NOMO-1 treated with dmso at 0.1 percent for 144 hours (cell line): ENCODE data around the gene TAF8.

Experiments
- DNase-seq: peaks from one replicate; lab custom pipeline; 2025; ENCODE audit not compliant: unreplicated experiment; lab: John Stamatoyannopoulos, UW

Gene TAF8

GRCh38 chr6:42049948-42050296 is 402 bp upstream of the TAF8 start:
- no peak for DNase-seq

DNA sequence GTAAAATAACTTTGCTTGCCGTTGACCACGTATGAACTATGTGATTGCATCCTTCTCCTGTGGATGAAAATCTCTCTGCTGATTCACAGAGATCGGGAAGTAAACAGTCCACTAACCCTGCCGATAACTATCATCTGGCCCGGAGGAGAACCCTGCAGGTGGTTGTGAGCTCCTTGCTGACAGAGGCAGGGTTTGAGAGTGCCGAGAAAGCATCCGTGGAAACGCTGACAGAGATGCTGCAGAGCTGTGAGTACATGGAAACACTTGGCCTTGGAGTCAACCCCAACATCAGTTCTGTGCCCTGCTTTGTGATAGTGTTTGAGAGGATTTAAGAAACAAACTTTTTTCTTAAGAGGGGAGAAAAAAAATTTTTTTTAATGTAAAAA is 937 bp downstream of the TAF8 start:
- DNase-seq: no peak

DNA sequence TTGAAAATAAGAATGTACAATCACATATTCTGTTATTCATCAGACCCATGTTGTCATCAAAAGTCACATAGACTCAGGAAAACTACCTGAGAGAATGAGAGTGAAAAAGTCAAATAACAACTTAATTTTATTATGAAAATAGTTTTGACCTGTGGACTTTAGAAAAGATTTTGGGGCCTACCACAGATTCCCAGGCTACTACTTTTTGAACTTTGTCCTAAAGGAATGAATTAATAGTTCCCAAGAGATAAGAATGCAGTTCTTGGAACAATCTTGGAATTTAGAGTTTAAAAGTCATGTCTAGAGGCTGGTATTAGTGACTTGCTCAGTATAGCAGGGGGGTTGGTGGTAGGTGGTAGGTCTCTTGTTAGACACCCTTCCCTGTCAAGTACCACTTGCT is 3.3 kb downstream of the TAF8 start:
- DNase-seq: no peak

DNA sequence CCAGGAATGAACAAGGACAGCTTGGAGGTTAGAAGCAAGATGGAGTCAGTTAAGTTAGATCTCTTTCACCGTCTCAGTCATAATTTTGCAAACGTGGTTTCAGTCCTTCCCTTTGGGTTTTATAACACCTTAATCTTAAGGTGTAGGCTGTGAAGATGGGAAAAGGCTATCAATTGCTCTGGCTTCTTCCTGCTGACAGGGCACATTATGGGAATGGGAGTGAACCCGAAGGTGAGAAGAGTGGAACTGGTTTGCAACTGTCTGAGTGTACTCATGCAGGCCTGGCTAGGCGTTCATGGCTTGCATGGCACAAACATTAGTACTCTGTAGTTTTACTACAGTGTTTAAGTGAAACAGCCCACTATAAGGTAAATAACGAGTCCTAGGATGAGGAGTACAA is 9.4 kb downstream of the TAF8 start:
- no peak for DNase-seq

DNA sequence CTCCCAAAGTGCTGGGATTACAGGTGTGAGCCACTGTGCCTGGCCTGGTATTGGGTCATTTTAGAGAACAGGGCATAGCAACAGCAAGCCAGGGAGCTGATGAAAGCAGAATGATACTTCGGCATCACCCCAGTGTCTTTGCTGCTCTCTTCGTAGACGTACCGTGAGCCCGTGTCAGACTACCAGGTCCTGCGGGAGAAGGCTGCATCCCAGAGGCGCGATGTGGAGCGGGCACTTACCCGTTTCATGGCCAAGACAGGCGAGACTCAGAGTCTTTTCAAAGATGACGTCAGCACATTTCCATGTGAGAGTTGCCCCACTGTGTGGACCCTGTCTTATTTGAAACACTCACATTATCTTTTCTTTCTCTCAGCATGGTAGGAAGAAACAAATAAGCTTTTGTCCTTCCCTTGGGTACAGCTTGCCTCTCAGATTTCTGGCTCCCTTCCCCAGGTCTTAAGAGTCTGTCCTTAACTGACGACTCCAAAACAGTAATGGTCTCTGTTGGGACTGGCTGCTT is 15.9 kb downstream of the TAF8 start:
- no peak for DNase-seq

- DNase-seq: no peak
Observed at GRCh38 chr6:42068173-42068572, 17.8 kb downstream of the TAF8 start.

DNA sequence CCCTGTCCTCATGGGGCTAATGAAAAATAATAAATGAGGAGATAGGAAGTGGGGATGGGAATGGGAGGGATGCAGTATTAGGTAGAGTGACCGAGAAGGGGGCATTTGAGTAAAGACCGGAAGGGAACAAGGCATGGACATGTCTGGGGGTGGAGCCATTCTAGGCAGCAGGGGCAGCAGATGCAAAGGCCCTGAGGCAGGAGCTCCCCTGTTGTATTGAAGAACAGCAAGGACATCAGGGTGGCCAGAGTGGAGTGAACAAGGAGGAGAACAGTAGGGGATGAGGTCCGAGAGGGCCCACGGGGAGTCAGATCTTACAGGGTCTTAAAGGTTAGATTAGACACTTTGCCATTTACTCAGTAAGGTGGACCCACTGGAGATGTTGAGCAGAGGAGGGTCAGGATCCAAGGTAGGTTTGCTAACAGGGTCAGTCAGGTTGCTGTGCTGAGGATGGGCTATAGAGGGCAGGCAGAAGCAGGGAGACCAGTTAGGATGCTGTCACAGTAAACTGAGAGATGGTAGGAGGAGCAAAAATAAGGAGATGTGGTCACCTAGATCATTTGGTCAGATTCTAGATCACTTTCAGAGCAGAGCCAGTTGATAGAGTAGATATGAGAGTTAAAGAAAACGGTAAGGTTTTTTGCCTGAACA is 18.7 kb downstream of the TAF8 start:
- DNase-seq: no peak

- no peak for DNase-seq
Observed at GRCh38 chr6:42071881-42072583, 21.7 kb downstream of the TAF8 start.

DNA sequence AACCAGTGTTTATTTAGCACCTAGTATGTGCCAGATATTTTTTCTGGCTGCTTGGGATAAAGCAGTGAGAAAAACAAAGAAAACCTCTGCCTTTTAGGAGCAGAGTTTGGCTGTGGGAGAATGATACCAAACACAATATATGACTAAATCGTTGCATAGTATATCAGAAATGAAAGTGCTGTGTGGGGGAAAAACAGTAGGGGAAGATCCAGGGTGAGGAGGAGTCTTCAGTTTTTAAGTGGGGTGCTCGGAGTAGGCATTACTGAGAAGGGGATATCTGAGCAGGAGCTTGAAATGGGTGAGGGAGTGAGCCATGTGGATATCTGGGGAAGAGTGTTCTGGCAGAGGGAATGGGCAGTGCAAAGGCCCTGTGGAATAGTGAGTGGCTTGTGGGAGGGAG is 23.0 kb downstream of the TAF8 start:
- DNase-seq: no peak

GRCh38 chr6:42075159-42075838 is 25.0 kb downstream of the TAF8 start:
- DNase-seq: peak; percentile 0

GRCh38 chr6:42078386-42078785 is 28.1 kb downstream of the TAF8 start:
- DNase-seq: no peak

DNA sequence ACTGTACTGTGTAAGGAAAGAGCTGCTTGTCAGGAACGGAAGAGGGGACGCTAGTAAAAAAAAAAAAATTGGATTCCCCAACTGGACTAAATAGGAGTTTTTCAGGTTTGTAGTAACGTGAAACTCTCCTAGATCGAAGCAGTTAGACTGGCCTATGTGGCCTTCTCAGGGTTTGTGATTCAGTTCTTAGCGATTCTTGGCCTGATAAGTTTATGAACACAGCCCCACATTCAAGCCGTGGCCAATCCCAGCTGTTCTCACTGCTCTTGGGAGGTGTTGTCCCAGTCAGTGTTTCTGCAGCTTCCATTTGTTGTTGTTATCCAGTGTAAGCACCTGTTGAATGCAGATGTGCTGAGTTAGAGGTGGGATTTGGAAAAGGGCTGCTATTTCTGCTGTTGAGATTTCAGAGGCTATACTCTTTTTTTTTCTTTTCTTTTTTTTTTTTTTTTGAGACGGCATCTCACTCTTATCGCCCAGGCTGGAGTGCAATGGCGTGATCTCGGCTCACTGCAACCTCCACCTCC is 29.7 kb downstream of the TAF8 start:
- no peak for DNase-seq

GRCh38 chr6:42083530-42083929 is 33.2 kb downstream of the TAF8 start:
- no peak for DNase-seq

GRCh38 chr6:42084889-42085288 is 34.6 kb downstream of the TAF8 start:
- no peak for DNase-seq

GRCh38 chr6:42086046-42087035 is 36.0 kb downstream of the TAF8 start:
- DNase-seq: no peak

DNA sequence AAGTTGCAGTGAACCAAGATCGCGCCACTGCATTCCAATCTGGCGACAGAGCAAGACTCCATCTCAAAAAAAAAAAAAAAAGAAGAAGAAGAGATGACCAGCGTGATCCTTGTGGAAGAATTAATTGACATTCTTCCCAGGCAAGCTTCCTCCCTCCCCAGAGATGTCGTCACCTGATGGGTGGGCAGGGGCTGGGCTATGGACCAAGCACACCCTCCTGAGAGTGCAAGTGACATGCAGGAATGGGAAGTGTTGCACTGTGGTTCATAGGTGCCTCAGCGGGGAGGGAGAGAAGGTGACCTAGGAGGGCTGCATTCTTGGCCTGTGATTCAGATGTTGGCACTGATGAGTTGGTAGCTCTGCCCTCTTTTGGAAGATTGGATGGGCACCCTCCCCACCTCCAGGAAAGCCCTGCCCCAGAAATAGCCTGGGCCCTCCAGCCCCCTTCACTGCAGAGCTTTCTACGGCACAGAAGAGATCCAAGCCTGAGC is 37.8 kb downstream of the TAF8 start:
- no peak for DNase-seq

GRCh38 chr6:42090819-42091717 is 40.7 kb downstream of the TAF8 start:
- DNase-seq: no peak

- no peak for DNase-seq
Observed at GRCh38 chr6:42091718-42092023, 41.3 kb downstream of the TAF8 start.

DNA sequence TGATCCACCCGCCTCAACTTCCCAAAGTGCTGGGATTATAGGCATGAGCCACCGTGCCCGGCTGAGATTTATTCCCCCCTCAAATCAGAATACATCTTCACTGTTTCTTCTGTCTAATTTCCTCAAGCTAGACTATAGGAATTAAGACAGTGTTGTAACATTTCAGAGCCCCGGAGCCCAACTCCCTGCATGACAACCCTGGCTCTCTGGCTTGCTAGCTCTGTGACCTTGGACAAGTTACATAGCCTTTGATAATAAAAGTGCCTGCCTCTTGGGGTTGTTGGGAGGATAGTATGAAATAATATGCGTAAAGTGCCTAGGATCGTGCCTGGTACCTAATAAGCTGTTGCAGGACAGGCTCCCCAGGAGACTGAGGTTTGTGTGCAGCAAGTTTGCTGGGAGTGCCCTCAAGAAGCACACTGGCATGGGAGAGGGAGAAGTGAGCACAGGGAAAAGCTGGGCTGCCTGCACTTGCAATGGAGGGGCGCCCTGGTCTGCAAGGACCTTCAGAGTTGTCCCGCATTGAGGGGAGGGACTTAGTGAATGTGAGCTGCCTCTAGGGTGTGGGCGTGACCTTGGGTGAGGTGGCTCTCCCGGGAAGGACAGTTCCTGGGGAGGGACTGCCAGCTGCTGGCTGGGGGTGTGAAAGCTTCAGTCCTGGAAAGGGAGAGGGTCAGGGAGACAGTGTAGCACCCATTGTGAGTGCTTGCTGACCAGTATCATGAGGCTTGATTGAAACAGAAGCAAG is 43.4 kb downstream of the TAF8 start:
- no peak for DNase-seq
